ENCODE data around the gene TOP3B. TPM values are rescaled to one million over a fixed set of nuclear protein-coding genes. Genes with fewer than 3 reads are reported as not detected.

Gene TOP3B
- total and polyA plus RNA-seq, 9 of the 15 experiments (the other 6 are each of a cell fraction or from before 2014, with no cell fraction given) = 3.0 to 188 (median 112) TPM

DNA sequence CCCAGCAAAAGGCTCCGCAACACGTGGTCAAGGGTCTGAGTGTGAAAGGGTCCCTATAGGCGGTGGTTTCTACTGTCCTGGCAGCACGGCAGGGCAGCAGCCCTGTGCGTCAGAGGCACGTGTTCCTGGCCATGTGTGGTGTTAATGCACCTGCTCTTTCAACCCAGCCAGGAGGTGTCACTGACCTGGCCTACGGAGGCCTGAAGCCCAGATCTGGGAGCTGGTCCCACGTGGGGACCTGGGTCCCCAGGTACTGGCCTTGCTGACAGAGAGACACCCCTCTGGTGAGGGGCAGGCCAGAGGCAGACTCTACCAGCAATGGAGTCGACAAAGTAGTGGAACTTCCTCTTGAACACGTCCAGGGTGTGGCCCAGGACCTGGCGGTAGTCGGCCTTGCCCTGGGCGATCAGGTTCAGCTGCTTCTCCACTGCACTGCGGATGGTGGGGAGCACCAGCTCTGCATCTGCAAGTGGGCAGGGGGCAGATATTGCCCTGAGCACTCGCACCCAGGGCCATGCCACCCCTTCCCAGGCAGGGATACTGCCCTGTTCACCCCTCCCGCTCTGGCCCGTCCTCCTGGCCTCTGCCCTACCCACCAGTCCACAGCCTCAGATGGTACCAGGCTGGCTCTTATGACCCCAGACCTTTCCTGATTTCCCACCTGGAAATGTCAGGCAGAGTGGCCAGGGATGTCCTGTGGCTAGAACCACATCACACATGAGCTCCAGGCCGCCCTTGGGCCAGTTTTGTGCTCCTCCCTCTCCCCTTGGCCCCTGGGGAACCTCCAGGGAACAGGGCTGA is 23.1 kb downstream of the TOP3B start (continued):
- TF ChIP-seq, protein P1, sequence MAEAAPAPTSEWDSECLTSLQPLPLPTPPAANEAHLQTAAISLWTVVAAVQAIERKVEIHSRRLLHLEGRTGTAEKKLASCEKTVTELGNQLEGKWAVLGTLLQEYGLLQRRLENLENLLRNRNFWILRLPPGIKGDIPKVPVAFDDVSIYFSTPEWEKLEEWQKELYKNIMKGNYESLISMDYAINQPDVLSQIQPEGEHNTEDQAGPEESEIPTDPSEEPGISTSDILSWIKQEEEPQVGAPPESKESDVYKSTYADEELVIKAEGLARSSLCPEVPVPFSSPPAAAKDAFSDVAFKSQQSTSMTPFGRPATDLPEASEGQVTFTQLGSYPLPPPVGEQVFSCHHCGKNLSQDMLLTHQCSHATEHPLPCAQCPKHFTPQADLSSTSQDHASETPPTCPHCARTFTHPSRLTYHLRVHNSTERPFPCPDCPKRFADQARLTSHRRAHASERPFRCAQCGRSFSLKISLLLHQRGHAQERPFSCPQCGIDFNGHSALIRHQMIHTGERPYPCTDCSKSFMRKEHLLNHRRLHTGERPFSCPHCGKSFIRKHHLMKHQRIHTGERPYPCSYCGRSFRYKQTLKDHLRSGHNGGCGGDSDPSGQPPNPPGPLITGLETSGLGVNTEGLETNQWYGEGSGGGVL (CRISPR knock-in tag; IDR thresholded peaks at IDR 0.05) = no peak
- TF ChIP-seq BCOR (IDR thresholded peaks at IDR 0.05) (no peak), NR2F6 (CRISPR knock-in tag; IDR thresholded peaks at IDR 0.05) (no peak; the same call in 1 of the 2 replicates), ZNF134 (CRISPR knock-in tag; conservative IDR thresholded peaks at IDR 0.05) (no peak), POLR3A (IDR thresholded peaks at IDR 0.05; ENCODE audit: borderline replicate concordance, extremely low read depth, insufficient read depth, insufficient read length) (no peak), POLR2A (conservative IDR thresholded peaks at IDR 0.05) (peak; percentile 30), ZNF436 (CRISPR knock-in tag; IDR thresholded peaks at IDR 0.05) (no peak), SMARCA5 (IDR thresholded peaks at IDR 0.05) (no peak), HLTF (IDR thresholded peaks at IDR 0.05) (no peak), SIN3B (IDR thresholded peaks at IDR 0.05; ENCODE audit: low read depth) (no peak)
- TF ChIP-seq, protein P2, sequence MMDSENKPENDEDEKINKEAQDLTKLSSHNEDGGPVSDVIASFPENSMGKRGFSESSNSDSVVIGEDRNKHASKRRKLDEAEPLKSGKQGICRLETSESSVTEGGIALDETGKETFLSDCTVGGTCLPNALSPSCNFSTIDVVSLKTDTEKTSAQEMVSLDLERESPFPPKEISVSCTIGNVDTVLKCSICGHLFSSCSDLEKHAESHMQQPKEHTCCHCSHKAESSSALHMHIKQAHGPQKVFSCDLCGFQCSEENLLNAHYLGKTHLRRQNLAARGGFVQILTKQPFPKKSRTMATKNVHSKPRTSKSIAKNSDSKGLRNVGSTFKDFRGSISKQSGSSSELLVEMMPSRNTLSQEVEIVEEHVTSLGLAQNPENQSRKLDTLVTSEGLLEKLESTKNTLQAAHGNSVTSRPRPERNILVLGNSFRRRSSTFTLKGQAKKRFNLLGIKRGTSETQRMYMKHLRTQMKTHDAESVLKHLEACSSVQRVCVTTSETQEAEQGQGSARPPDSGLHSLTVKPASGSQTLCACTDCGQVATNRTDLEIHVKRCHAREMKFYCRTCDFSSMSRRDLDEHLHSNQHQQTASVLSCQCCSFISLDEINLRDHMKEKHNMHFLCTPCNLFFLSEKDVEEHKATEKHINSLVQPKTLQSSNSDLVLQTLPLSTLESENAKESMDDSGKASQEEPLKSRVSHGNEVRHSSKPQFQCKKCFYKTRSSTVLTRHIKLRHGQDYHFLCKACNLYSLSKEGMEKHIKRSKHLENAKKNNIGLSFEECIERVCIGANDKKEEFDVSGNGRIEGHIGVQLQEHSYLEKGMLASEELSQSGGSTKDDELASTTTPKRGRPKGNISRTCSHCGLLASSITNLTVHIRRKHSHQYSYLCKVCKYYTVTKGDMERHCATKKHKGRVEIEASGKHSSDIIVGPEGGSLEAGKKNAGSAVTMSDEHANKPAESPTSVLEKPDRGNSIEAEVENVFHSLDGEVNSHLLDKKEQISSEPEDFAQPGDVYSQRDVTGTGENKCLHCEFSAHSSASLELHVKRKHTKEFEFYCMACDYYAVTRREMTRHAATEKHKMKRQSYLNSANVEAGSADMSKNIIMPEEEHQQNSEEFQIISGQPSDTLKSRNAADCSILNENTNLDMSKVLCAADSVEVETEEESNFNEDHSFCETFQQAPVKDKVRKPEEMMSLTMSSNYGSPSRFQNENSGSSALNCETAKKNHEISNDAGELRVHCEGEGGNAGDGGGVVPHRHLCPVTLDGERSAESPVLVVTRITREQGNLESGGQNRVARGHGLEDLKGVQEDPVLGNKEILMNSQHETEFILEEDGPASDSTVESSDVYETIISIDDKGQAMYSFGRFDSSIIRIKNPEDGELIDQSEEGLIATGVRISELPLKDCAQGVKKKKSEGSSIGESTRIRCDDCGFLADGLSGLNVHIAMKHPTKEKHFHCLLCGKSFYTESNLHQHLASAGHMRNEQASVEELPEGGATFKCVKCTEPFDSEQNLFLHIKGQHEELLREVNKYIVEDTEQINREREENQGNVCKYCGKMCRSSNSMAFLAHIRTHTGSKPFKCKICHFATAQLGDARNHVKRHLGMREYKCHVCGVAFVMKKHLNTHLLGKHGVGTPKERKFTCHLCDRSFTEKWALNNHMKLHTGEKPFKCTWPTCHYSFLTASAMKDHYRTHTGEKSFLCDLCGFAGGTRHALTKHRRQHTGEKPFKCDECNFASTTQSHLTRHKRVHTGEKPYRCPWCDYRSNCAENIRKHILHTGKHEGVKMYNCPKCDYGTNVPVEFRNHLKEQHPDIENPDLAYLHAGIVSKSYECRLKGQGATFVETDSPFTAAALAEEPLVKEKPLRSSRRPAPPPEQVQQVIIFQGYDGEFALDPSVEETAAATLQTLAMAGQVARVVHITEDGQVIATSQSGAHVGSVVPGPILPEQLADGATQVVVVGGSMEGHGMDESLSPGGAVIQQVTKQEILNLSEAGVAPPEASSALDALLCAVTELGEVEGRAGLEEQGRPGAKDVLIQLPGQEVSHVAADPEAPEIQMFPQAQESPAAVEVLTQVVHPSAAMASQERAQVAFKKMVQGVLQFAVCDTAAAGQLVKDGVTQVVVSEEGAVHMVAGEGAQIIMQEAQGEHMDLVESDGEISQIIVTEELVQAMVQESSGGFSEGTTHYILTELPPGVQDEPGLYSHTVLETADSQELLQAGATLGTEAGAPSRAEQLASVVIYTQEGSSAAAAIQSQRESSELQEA (IDR thresholded peaks at IDR 0.05; ENCODE audit: low read depth) = no peak
- TF ChIP-seq, protein P3, sequence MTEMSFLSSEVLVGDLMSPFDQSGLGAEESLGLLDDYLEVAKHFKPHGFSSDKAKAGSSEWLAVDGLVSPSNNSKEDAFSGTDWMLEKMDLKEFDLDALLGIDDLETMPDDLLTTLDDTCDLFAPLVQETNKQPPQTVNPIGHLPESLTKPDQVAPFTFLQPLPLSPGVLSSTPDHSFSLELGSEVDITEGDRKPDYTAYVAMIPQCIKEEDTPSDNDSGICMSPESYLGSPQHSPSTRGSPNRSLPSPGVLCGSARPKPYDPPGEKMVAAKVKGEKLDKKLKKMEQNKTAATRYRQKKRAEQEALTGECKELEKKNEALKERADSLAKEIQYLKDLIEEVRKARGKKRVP (CRISPR knock-in tag; IDR thresholded peaks at IDR 0.05) = no peak
- TF ChIP-seq, protein P4, sequence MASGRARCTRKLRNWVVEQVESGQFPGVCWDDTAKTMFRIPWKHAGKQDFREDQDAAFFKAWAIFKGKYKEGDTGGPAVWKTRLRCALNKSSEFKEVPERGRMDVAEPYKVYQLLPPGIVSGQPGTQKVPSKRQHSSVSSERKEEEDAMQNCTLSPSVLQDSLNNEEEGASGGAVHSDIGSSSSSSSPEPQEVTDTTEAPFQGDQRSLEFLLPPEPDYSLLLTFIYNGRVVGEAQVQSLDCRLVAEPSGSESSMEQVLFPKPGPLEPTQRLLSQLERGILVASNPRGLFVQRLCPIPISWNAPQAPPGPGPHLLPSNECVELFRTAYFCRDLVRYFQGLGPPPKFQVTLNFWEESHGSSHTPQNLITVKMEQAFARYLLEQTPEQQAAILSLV (tag; IDR thresholded peaks at IDR 0.05) = no peak
- TF ChIP-seq, protein P5, sequence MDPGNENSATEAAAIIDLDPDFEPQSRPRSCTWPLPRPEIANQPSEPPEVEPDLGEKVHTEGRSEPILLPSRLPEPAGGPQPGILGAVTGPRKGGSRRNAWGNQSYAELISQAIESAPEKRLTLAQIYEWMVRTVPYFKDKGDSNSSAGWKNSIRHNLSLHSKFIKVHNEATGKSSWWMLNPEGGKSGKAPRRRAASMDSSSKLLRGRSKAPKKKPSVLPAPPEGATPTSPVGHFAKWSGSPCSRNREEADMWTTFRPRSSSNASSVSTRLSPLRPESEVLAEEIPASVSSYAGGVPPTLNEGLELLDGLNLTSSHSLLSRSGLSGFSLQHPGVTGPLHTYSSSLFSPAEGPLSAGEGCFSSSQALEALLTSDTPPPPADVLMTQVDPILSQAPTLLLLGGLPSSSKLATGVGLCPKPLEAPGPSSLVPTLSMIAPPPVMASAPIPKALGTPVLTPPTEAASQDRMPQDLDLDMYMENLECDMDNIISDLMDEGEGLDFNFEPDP (CRISPR knock-in tag; IDR thresholded peaks at IDR 0.05) = no peak
